ENCODE data around the gene PEX14. TPM values are rescaled to one million over a fixed set of nuclear protein-coding genes. Genes with fewer than 3 reads are reported as not detected.

The PEX14 gene
- total and polyA plus RNA-seq, 9 of the 15 experiments (the other 6 are each of a cell fraction or from before 2014, with no cell fraction given), result 2.6 to 45.7 (median 22.7) TPM

GRCh38 chr1:10651793-10652192 lies 177.0 kb downstream of the PEX14 start:
- no TSS peak for BruUV-seq (replicated peaks)

More at GRCh38 chr1:10651793-10652192, 177.0 kb downstream of the PEX14 start:
- peak; percentile 83 for ATAC-seq
- FAIRE-seq, result peak; percentile 40
- H3K9ac ChIP-seq (ENCODE audit: insufficient read depth in 1 of 2, low read depth in 2 of 2, low read length in 2 of 2), result no peak overlapping the region
- H3K4me1 ChIP-seq (replicated peaks in 1 of 2; ENCODE audit: control insufficient read depth in 2 of 2, insufficient read depth in 2 of 2, low read length in 2 of 2), result peaks cover 0 to 67% of the 10 kb centered on the region in 2 experiments; a peak in 2 of 5 replicates
- no peaks in the 10 kb centered on the region for H3K36me3 ChIP-seq (ENCODE audit: control insufficient read depth, insufficient read depth, low read length)
- no peak overlapping the region for H3K27ac ChIP-seq (ENCODE audit: extremely low read depth, low read depth, low read length)
- H2AFZ ChIP-seq (ENCODE audit: low read depth, low read length), result no peak overlapping the region
- H3K9me3 ChIP-seq (replicated peaks; ENCODE audit: control insufficient read depth, insufficient read depth, low read depth, low read length), result no peaks in the 10 kb centered on the region
- intact Hi-C loops (cut with micrococcal nuclease) (no loop called here), in situ Hi-C loops (cut with MboI) (no loop called here)
- 1% methylated on average over 11 of the region's 11 CpGs for WGBS (ENCODE audit: insufficient coverage, low coverage, missing lambda C conversion rate)
- ChIA-PET CTCF (ENCODE audit: low intra/inter-chr PET ratio) (no interaction called here), POLR2A (interaction anchor here (1.3 kb wide), 1 partner anchor 15 kb away, joined by 3 read pairs; no protein-coding TSS in a partner anchor)
- peak; percentile 45 to 86 (median 76) for DNase-seq (ENCODE audit: extremely low read depth in 1 of 4, low spot score in 3 of 4)
- no peaks in the 10 kb centered on the region for H3K79me2 ChIP-seq (ENCODE audit: control insufficient read depth, insufficient read depth, low read length)
- H3K4me2 ChIP-seq (ENCODE audit: insufficient read depth, low read length), result no peak overlapping the region
- H3K9me1 ChIP-seq (ENCODE audit: control insufficient read depth, insufficient read depth, low read length), result no peaks in the 10 kb centered on the region
- TF ChIP-seq MNT (conservative IDR thresholded peaks at IDR 0.05), result 0 out of 4 replicates have a peak, but pooled peaks of 1 of the 2 experiments have one; percentile 25
- no peak for TF ChIP-seq ZBTB5 (IDR thresholded peaks at IDR 0.05)
- no peak for TF ChIP-seq ZNF511 (CRISPR knock-in tag; IDR thresholded peaks at IDR 0.05)
- TF ChIP-seq, protein P1, sequence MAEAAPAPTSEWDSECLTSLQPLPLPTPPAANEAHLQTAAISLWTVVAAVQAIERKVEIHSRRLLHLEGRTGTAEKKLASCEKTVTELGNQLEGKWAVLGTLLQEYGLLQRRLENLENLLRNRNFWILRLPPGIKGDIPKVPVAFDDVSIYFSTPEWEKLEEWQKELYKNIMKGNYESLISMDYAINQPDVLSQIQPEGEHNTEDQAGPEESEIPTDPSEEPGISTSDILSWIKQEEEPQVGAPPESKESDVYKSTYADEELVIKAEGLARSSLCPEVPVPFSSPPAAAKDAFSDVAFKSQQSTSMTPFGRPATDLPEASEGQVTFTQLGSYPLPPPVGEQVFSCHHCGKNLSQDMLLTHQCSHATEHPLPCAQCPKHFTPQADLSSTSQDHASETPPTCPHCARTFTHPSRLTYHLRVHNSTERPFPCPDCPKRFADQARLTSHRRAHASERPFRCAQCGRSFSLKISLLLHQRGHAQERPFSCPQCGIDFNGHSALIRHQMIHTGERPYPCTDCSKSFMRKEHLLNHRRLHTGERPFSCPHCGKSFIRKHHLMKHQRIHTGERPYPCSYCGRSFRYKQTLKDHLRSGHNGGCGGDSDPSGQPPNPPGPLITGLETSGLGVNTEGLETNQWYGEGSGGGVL (CRISPR knock-in tag; IDR thresholded peaks at IDR 0.05), result no peak
- TF ChIP-seq PHB (CRISPR knock-in tag; IDR thresholded peaks at IDR 0.05), result no peak
- TF ChIP-seq CBX5 (IDR thresholded peaks at IDR 0.05; ENCODE audit: borderline replicate concordance, low read depth), result no peak
- no peak for TF ChIP-seq NR1H2 (CRISPR knock-in tag; IDR thresholded peaks at IDR 0.05)
- TF ChIP-seq NCOA2 (IDR thresholded peaks at IDR 0.05; ENCODE audit: partially characterized antibody in 2 of 2), result no peak
- peak; percentile 47; the same call in 1 of the 2 replicates for TF ChIP-seq MAX (CRISPR knock-in tag; IDR thresholded peaks at IDR 0.05)
- TF ChIP-seq NUFIP1 (IDR thresholded peaks at IDR 0.05; ENCODE audit: partially characterized antibody), result no peak
- TF ChIP-seq, protein P2, sequence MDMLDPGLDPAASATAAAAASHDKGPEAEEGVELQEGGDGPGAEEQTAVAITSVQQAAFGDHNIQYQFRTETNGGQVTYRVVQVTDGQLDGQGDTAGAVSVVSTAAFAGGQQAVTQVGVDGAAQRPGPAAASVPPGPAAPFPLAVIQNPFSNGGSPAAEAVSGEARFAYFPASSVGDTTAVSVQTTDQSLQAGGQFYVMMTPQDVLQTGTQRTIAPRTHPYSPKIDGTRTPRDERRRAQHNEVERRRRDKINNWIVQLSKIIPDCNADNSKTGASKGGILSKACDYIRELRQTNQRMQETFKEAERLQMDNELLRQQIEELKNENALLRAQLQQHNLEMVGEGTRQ (CRISPR knock-in tag; IDR thresholded peaks at IDR 0.05), result peak; percentile 42
- TF ChIP-seq HDAC6 (IDR thresholded peaks at IDR 0.05; ENCODE audit: low read depth, low read length), result no peak
- no peak for TF ChIP-seq MITF (IDR thresholded peaks at IDR 0.05)
- peaks cover 24% of the 10 kb centered on the region for H4K20me1 ChIP-seq (replicated peaks; ENCODE audit: control insufficient read depth, insufficient read depth, low read length)
- H3K27me3 ChIP-seq (ENCODE audit: control insufficient read depth in 2 of 2, insufficient read depth in 2 of 2, low read length in 2 of 2), result peaks cover 42 to 83% of the 10 kb centered on the region in 2 experiments; a peak in 4 of 5 replicates
- no peak overlapping the region for H3K4me3 ChIP-seq
